ENCODE measurements around the gene GDNF.

The GDNF gene

DNA sequence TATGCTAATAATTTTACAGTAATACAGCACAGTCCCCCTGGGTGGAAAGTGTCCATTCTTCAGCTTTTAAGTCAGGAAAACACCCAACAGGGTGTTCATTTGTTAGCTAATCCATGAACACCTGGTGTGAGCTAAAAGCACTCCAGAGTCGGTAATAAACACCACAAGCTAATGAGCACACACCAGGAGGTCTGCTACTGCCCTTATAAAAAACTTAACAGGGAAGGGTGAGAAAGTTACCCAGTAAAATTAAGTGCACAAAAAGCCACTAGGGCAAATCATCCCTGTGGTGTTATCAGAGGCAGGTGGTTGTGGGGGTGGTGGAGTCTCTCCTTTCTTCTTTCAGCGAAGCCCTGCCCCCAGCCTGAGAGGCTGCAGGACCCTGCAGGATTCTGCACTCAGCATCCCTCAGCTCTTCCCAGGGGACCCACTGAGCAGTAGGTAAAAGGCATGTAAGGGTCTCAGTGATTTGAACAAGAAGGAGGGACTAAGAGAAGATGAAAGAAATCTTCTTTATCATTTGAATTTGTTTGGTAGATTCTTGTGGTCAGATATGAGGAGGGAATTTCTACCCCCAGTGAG is 14.4 kb downstream of the GDNF start:
- TF ChIP-seq, protein P1, sequence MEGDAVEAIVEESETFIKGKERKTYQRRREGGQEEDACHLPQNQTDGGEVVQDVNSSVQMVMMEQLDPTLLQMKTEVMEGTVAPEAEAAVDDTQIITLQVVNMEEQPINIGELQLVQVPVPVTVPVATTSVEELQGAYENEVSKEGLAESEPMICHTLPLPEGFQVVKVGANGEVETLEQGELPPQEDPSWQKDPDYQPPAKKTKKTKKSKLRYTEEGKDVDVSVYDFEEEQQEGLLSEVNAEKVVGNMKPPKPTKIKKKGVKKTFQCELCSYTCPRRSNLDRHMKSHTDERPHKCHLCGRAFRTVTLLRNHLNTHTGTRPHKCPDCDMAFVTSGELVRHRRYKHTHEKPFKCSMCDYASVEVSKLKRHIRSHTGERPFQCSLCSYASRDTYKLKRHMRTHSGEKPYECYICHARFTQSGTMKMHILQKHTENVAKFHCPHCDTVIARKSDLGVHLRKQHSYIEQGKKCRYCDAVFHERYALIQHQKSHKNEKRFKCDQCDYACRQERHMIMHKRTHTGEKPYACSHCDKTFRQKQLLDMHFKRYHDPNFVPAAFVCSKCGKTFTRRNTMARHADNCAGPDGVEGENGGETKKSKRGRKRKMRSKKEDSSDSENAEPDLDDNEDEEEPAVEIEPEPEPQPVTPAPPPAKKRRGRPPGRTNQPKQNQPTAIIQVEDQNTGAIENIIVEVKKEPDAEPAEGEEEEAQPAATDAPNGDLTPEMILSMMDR (IDR thresholded peaks at IDR 0.05) = no peak

DNA sequence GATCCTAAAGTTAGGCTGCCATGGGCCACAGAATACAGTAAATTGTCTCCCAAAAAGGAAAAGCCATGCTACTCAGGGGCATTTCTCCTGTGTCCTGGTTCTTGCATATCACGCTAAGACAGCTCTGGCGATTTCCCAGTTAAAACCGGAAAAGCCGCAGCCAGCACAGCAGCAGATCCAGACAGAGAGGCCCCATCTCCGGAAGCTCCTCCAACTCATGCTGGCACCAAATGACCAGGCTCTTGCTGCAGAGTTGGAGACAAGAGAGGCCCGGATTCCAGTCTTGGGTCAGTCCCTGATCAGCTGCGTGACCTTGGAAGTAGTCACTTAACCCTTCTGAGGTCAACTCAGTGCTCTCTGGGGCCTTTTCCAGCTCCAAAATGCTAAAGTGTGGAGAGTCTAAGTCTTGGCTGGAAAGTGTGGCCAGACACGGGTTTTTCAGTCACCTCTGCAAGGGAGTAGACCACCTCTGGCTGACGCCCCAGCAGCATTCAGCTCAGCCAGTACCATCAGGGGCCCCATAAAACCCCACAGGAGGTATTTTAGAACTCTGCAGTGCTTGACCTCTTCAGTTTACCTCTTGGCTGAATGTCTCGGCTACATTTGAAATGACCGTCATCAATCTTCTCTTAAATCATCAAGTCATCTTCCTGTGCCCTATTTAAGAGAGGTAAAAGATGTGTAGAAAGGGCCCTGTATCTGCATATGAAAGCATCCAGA is 16.2 kb downstream of the GDNF start:
- TF ChIP-seq, protein P1 (IDR thresholded peaks at IDR 0.05) = no peak

DNA sequence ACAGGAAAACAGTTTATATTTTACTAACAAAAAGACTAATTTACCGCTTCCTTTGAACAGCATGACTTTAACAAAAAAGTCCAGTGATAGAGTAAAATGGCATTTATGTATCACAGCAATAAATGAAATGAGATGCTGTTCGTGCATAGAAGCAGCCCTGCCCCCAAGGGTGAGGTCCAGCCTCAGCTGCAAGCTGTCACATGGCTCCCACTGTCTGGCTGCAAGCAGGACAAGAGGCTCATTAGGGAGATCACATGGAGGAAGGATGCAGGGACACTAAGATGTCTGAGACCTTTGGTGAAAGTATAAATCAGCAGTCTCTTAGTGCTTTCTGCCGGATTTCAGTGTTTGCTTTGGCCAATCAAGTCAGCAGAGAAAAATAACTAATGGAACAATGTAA is 23.0 kb downstream of the GDNF start:
- TF ChIP-seq, protein P1 (IDR thresholded peaks at IDR 0.05) = no peak

DNA sequence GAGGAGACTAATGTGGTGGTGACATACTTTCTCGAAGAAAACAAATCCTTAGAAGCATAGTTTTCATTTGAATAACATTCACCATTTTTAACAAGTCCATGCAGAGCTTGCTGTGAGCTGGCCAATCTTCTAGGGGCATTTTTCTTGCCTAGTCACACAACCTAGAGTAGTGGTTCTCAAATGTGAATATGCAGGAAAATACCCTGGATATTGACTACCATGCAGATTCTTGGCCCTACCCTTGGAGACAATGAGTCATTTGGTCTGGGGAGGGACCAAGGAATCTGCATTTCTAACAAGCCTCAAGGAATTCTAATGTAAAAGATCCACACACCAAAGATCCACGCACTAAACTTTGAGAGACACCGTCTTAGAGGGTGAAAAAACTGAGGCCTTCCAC is 23.5 kb downstream of the GDNF start:
- TF ChIP-seq, protein P1 (IDR thresholded peaks at IDR 0.05) = no peak

DNA sequence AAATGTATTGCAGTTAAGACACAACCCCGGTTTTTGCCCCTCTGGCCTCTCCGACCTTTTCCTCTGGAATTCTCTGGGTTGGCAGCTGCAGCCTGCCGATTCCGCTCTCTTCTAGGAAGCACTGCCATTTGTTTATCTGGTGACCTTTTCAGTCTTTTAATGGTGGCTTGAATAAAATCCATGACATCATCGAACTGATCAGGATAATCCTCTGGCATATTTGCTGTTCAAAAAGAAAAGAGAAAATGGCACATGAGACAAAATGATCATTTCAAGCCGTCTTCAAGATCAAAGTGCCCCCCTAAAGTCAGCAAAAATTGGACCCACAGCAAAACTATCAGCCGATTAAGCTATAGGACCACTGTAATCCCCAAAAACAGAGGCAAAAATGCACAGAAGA is 23.9 kb downstream of the GDNF start:
- TF ChIP-seq, protein P1 (IDR thresholded peaks at IDR 0.05) = no peak

DNA sequence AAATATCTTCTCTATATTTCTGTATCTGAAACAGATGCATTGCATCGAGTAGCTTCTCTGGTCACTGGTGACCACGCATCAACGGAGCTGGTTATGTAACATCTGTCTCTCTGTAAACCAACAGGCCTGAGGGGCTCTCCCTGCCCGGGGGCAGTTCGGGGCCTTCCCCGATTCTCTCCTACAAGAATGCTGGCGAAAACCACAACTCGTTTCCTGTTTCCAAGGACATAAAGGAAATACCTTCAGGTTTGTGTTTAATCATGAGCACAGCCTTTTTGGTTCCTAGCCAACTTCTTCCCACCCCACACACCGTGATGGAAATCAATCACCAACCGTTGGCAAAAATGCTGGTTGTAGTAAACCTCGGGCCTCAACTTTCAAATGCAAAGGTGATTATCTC is 25.1 kb downstream of the GDNF start:
- TF ChIP-seq, protein P1 (IDR thresholded peaks at IDR 0.05) = no peak

DNA sequence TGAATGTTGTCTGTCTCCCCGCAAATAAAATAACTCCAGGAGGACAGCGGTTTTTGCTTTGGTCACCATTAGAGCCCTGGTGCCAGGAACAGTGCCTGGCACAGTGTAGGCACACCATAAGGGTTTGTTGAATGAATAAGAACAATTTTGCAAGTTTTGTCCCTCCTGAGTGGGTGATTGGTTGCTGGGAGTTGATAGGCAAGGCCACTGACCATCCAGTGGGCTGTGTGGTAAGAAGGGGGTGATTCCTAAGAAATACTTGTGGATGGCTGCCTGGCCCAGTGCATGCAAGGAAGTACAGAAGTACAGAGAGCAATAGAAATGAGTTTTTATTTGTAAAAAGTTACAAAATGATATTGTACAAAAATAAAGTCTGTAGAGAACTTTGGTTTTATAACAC is 27.5 kb downstream of the GDNF start:
- TF ChIP-seq, protein P1 (IDR thresholded peaks at IDR 0.05) = no peak
